Spleen (tissue), 7 donors: Measurements from ENCODE around the gene ADAM19.

ENCODE experiments used
- CTCF ChIP-seq, 11 experiments: fragments of 200-600 bp in 7 of 11; fragments of 450-650 bp in 4 of 11; sonication (generic) in 4 of 11; IDR thresholded peaks in 8 of 11; conservative IDR thresholded peaks in 3 of 11; 1 replicate in 7 of 11; 2 replicates in 4 of 11; pipeline versions ENCODE4 v1.4.0 to v1.8.0; 2016 to 2021; ENCODE audit warnings: antibody characterized with exemption in 11 of 11, inconsistent platforms in 4 of 11, mild to moderate bottlenecking in 1 of 11
- POLR2A ChIP-seq, 3 donors: fragments of 450-650 bp; IDR thresholded peaks; one replicate each; pipeline ENCODE4 v1.5.1; 2017; ENCODE audit warnings: antibody characterized with exemption in 3 of 3, mild to moderate bottlenecking in 1 of 3
- donor health status: DM: no; HTN: no; CAD: no; lungs with moderate emphysema.
- donor health status: DM: no; HTN: no; CAD: no.
- donor health status: DM: no; HTN: no; CAD: no.

- TF ChIP-seq POLR2A (IDR thresholded peaks at IDR 0.05) (no peak), CTCF (IDR thresholded peaks at IDR 0.05 in 8 of 11, conservative IDR thresholded peaks at IDR 0.05 in 3 of 11) (no peak)
Observed at GRCh38 chr5:157479166-157479565, 96.4 kb downstream of the ADAM19 start.
